Osteoblast (primary cell): ENCODE data around the gene CNTNAP5. TPM values are rescaled to one million over a fixed set of nuclear protein-coding genes. Genes with fewer than 3 reads are reported as not detected.

Source experiments
- DNase-seq: peaks from one replicate; pipeline ENCODE4 v3.0.0; 2011; ENCODE audit warnings: low spot score, mixed read lengths; ENCODE audit not compliant: insufficient read length; ENCODE audit errors: missing footprints
- H2AFZ ChIP-seq: 2 replicates; pipeline ENCODE4 v1.6.0; 2011; ENCODE audit warnings: mild to moderate bottlenecking, low read length
- H3K27ac ChIP-seq: 2 replicates; pipeline ENCODE4 v1.5.1; 2011; ENCODE audit warnings: mild to moderate bottlenecking, low read depth, low read length, moderate library complexity
- H3K27me3 ChIP-seq: 2 replicates; pipeline ENCODE4 v1.6.0; 2012; ENCODE audit warnings: mild to moderate bottlenecking, control low read depth, inconsistent platforms, low read length, moderate library complexity; ENCODE audit not compliant: insufficient read depth
- H3K36me3 ChIP-seq: 2 replicates; pipeline ENCODE4 v1.5.1; 2011; ENCODE audit warnings: mild to moderate bottlenecking, low read length, control low read depth, moderate library complexity; ENCODE audit not compliant: insufficient read depth
- H3K4me1 ChIP-seq: 2 replicates; pipeline ENCODE4 v1.5.1; 2011; ENCODE audit warnings: mild to moderate bottlenecking, low read length, control low read depth, moderate library complexity; ENCODE audit not compliant: insufficient read depth
- H3K4me2 ChIP-seq: 2 replicates; pipeline ENCODE4 v1.6.0; 2011; ENCODE audit warnings: mild to moderate bottlenecking, low read length; ENCODE audit not compliant: insufficient read depth
- H3K4me3 ChIP-seq: fragments of 200-600 bp; sonication (generic); 3 replicates; pipeline ENCODE4 v1.5.1; 2012; ENCODE audit warnings: mild to moderate bottlenecking, low read length, inconsistent platforms; ENCODE audit not compliant: insufficient read depth
- H3K79me2 ChIP-seq: 2 replicates; pipeline ENCODE4 v1.6.0; 2012; ENCODE audit warnings: mild to moderate bottlenecking, low read length, control low read depth, inconsistent platforms; ENCODE audit not compliant: insufficient read depth
- H3K9me3 ChIP-seq: 2 replicates; pipeline ENCODE4 v1.5.1; 2011; ENCODE audit warnings: low read depth, low read length, control low read depth
- H4K20me1 ChIP-seq: 2 replicates; pipeline ENCODE4 v1.6.0; 2012; ENCODE audit warnings: mild to moderate bottlenecking, low read length, control low read depth; ENCODE audit not compliant: insufficient read depth
- CTCF ChIP-seq: IDR thresholded peaks from 2 replicates; pipeline ENCODE4 v1.5.1; 2011; ENCODE audit warnings: mild to moderate bottlenecking, low read depth, low read length, moderate library complexity; ENCODE audit errors: extremely low read depth
- total RNA-seq: library from RNA; depleted of rRNA; stranded (reverse); fragments of >200 nt; gene quantifications from 2 replicates; pipeline ENCODE4 v1.2.3, GENCODE V29; 2012

The CNTNAP5 gene
- total RNA-seq, 1 donor, result not detected

GRCh38 chr2:124325667-124326440 is 300.8 kb downstream of the CNTNAP5 start:
- no peaks in the 10 kb centered on the region for H4K20me1 ChIP-seq
- no peak overlapping the region for H3K27ac ChIP-seq
- H3K9me3 ChIP-seq, result no peaks in the 10 kb centered on the region
- H2AFZ ChIP-seq, result no peak overlapping the region
- H3K4me2 ChIP-seq, result no peak overlapping the region
- H3K36me3 ChIP-seq, result no peaks in the 10 kb centered on the region
- no peak for TF ChIP-seq CTCF
- no peak overlapping the region for H3K4me3 ChIP-seq
- H3K4me1 ChIP-seq, result no peaks in the 10 kb centered on the region
- H3K79me2 ChIP-seq, result no peaks in the 10 kb centered on the region
- no peaks in the 10 kb centered on the region for H3K27me3 ChIP-seq
- DNase-seq, result no peak

GRCh38 chr2:124327303-124327702 is 302.2 kb downstream of the CNTNAP5 start:
- H2AFZ ChIP-seq, result no peak overlapping the region
- no peak for DNase-seq
- H3K27me3 ChIP-seq, result no peaks in the 10 kb centered on the region
- no peaks in the 10 kb centered on the region for H4K20me1 ChIP-seq
- H3K27ac ChIP-seq, result no peak overlapping the region
- H3K36me3 ChIP-seq, result no peaks in the 10 kb centered on the region
- H3K4me2 ChIP-seq, result no peak overlapping the region
- H3K79me2 ChIP-seq, result no peaks in the 10 kb centered on the region
- TF ChIP-seq CTCF, result no peak
- no peak overlapping the region for H3K4me3 ChIP-seq
- no peaks in the 10 kb centered on the region for H3K4me1 ChIP-seq
- no peaks in the 10 kb centered on the region for H3K9me3 ChIP-seq

- H4K20me1 ChIP-seq, result no peaks in the 10 kb centered on the region
- H3K9me3 ChIP-seq, result no peaks in the 10 kb centered on the region
- H3K4me1 ChIP-seq, result no peaks in the 10 kb centered on the region
- H3K4me3 ChIP-seq, result no peak overlapping the region
- no peak overlapping the region for H3K4me2 ChIP-seq
- no peak overlapping the region for H2AFZ ChIP-seq
- no peak for DNase-seq
- TF ChIP-seq CTCF, result no peak
- H3K27ac ChIP-seq, result no peak overlapping the region
- no peaks in the 10 kb centered on the region for H3K79me2 ChIP-seq
- no peaks in the 10 kb centered on the region for H3K36me3 ChIP-seq
- H3K27me3 ChIP-seq, result no peaks in the 10 kb centered on the region
These were observed 303.3 kb downstream of the CNTNAP5 start for GRCh38 chr2:124328397-124328796.

GRCh38 chr2:124333784-124334183 is 308.7 kb downstream of the CNTNAP5 start:
- TF ChIP-seq CTCF, result no peak
- no peak overlapping the region for H3K27ac ChIP-seq
- H3K9me3 ChIP-seq, result no peaks in the 10 kb centered on the region
- no peak overlapping the region for H2AFZ ChIP-seq
- no peaks in the 10 kb centered on the region for H3K36me3 ChIP-seq
- no peaks in the 10 kb centered on the region for H3K27me3 ChIP-seq
- H3K79me2 ChIP-seq, result no peaks in the 10 kb centered on the region
- H3K4me2 ChIP-seq, result no peak overlapping the region
- no peak for DNase-seq
- H4K20me1 ChIP-seq, result no peaks in the 10 kb centered on the region
- no peaks in the 10 kb centered on the region for H3K4me1 ChIP-seq
- H3K4me3 ChIP-seq, result no peak overlapping the region
